ENCODE data around the gene SLC38A5.
A peak's percentile ranks its signal among the peaks of the same experiment; 100 is the strongest.
"Not testable (repeated sequence)": the region's sequence is repeated elsewhere in the genome, so short reads cannot be mapped to it uniquely, and the experiment has no call there.

Gene SLC38A5

GRCh38 chrX:48470110-48470832 is at the start of gene SLC38A5:
Gene SLC38A5 (minus strand): TSS chrX:48470260. CDS start chrX:48467924, 2,336 bp downstream.
- DNase-seq (ENCODE audit: low spot score in 2 of 2) (no peak), ATAC-seq (ENCODE audit: low read depth) (no peak)
- Mint-ChIP-seq H3K27me3 (no peaks in the 10 kb centered on the region), H3K4me3 (peak within 1 kb of the TSS; percentile 87), H3K9me3 (no peaks in the 10 kb centered on the region), H3K27ac (peak within 1 kb of the TSS; percentile 37), H3K4me1 (peaks cover 19% of the 10 kb centered on the region), H3K36me3 (peaks cover 7% of the 10 kb centered on the region)

GRCh38 chrX:48519481-48519880 is 49.4 kb upstream of the SLC38A5 start:
- not testable (repeated sequence) for H3K27ac Mint-ChIP-seq; H3K27me3 Mint-ChIP-seq; H3K4me3 Mint-ChIP-seq; ATAC-seq (ENCODE audit: low read depth); DNase-seq (ENCODE audit: low spot score in 2 of 2); H3K9me3 Mint-ChIP-seq; H3K36me3 Mint-ChIP-seq
- H3K4me1 Mint-ChIP-seq = peaks cover 11% of the 10 kb centered on the region

GRCh38 chrX:48516987-48517386 is 46.9 kb upstream of the SLC38A5 start:
- peaks cover 5% of the 10 kb centered on the region for H3K36me3 Mint-ChIP-seq
- H3K4me3 Mint-ChIP-seq = no peak overlapping the region

GRCh38 chrX:48516285-48516684 is 46.2 kb upstream of the SLC38A5 start:
- DNase-seq (ENCODE audit: low spot score in 2 of 2) (no peak), ATAC-seq (ENCODE audit: low read depth) (no peak)
- Mint-ChIP-seq H3K27me3 (no peaks in the 10 kb centered on the region), H3K27ac (no peak overlapping the region), H3K36me3 (peaks cover 5% of the 10 kb centered on the region), H3K4me1 (peaks cover 10% of the 10 kb centered on the region), H3K4me3 (no peak overlapping the region), H3K9me3 (no peaks in the 10 kb centered on the region)

More at GRCh38 chrX:48516987-48517386, 46.9 kb upstream of the SLC38A5 start:
- DNase-seq (ENCODE audit: low spot score in 2 of 2) = no peak
- ATAC-seq (ENCODE audit: low read depth) = no peak
- H3K27me3 Mint-ChIP-seq = no peaks in the 10 kb centered on the region
- H3K4me1 Mint-ChIP-seq = peaks cover 10% of the 10 kb centered on the region
- no peak overlapping the region for H3K27ac Mint-ChIP-seq
- no peaks in the 10 kb centered on the region for H3K9me3 Mint-ChIP-seq

GRCh38 chrX:48515842-48516241 is 45.8 kb upstream of the SLC38A5 start:
- H3K9me3 Mint-ChIP-seq = no peaks in the 10 kb centered on the region
- ATAC-seq (ENCODE audit: low read depth) (no peak), DNase-seq (ENCODE audit: low spot score in 2 of 2) (no peak)
- H3K4me3 Mint-ChIP-seq = no peak overlapping the region
- no peak overlapping the region for H3K27ac Mint-ChIP-seq
- peaks cover 6% of the 10 kb centered on the region for H3K4me1 Mint-ChIP-seq
- H3K27me3 Mint-ChIP-seq = no peaks in the 10 kb centered on the region
- H3K36me3 Mint-ChIP-seq = peaks cover 6% of the 10 kb centered on the region

- Mint-ChIP-seq H3K36me3 (peaks cover 8% of the 10 kb centered on the region), H3K4me3 (no peak overlapping the region), H3K9me3 (no peaks in the 10 kb centered on the region), H3K27me3 (no peaks in the 10 kb centered on the region), H3K4me1 (peaks cover 5% of the 10 kb centered on the region), H3K27ac (no peak overlapping the region)
- DNase-seq (ENCODE audit: low spot score in 2 of 2) = no peak
- ATAC-seq (ENCODE audit: low read depth) = no peak
Measured at GRCh38 chrX:48514868-48515460, 44.9 kb upstream of the SLC38A5 start.

GRCh38 chrX:48514126-48514806 is 44.2 kb upstream of the SLC38A5 start:
- Mint-ChIP-seq H3K4me1 (peaks cover 10% of the 10 kb centered on the region), H3K27me3 (no peaks in the 10 kb centered on the region), H3K9me3 (no peaks in the 10 kb centered on the region), H3K36me3 (peaks cover 8% of the 10 kb centered on the region), H3K27ac (no peak overlapping the region), H3K4me3 (no peak overlapping the region)
- no peak for ATAC-seq (ENCODE audit: low read depth)
- no peak for DNase-seq (ENCODE audit: low spot score in 2 of 2)

GRCh38 chrX:48513670-48514069 is 43.6 kb upstream of the SLC38A5 start:
- no peaks in the 10 kb centered on the region for H3K27me3 Mint-ChIP-seq
- no peak overlapping the region for H3K27ac Mint-ChIP-seq
- H3K4me1 Mint-ChIP-seq = peaks cover 11% of the 10 kb centered on the region
- no peak for ATAC-seq (ENCODE audit: low read depth)
- no peak overlapping the region for H3K4me3 Mint-ChIP-seq
- no peak for DNase-seq (ENCODE audit: low spot score in 2 of 2)
- H3K9me3 Mint-ChIP-seq = no peaks in the 10 kb centered on the region
- peaks cover 8% of the 10 kb centered on the region for H3K36me3 Mint-ChIP-seq

GRCh38 chrX:48512371-48512935 is 42.4 kb upstream of the SLC38A5 start:
- peaks cover 13% of the 10 kb centered on the region for H3K4me1 Mint-ChIP-seq
- no peak overlapping the region for H3K27ac Mint-ChIP-seq
- peaks cover 8% of the 10 kb centered on the region for H3K36me3 Mint-ChIP-seq
- no peak for ATAC-seq (ENCODE audit: low read depth)
- no peak for DNase-seq (ENCODE audit: low spot score in 2 of 2)
- no peaks in the 10 kb centered on the region for H3K27me3 Mint-ChIP-seq
- H3K4me3 Mint-ChIP-seq = no peak overlapping the region
- no peaks in the 10 kb centered on the region for H3K9me3 Mint-ChIP-seq

GRCh38 chrX:48511560-48511959 is 41.5 kb upstream of the SLC38A5 start:
- DNase-seq (ENCODE audit: low spot score in 2 of 2) (no peak), ATAC-seq (ENCODE audit: low read depth) (no peak)
- H3K27ac Mint-ChIP-seq = no peak overlapping the region
- no peaks in the 10 kb centered on the region for H3K27me3 Mint-ChIP-seq
- H3K36me3 Mint-ChIP-seq = peaks cover 8% of the 10 kb centered on the region
- H3K9me3 Mint-ChIP-seq = no peaks in the 10 kb centered on the region
- H3K4me3 Mint-ChIP-seq = no peak overlapping the region
- H3K4me1 Mint-ChIP-seq = peaks cover 13% of the 10 kb centered on the region

- H3K27ac Mint-ChIP-seq = peak overlapping the region; percentile 91
- ATAC-seq (ENCODE audit: low read depth) = no peak
- peak overlapping the region; percentile 95 for H3K4me3 Mint-ChIP-seq
- peaks cover 3% of the 10 kb centered on the region for H3K36me3 Mint-ChIP-seq
- DNase-seq (ENCODE audit: low spot score in 2 of 2) = no peak
- no peaks in the 10 kb centered on the region for H3K9me3 Mint-ChIP-seq
- no peaks in the 10 kb centered on the region for H3K27me3 Mint-ChIP-seq
- H3K4me1 Mint-ChIP-seq = peaks cover 13% of the 10 kb centered on the region
Measured at GRCh38 chrX:48509619-48510018, 39.6 kb upstream of the SLC38A5 start.

- peaks cover 3% of the 10 kb centered on the region for H3K36me3 Mint-ChIP-seq
- no peaks in the 10 kb centered on the region for H3K9me3 Mint-ChIP-seq
- ATAC-seq (ENCODE audit: low read depth) (no peak), DNase-seq (ENCODE audit: low spot score in 2 of 2) (no peak)
- no peaks in the 10 kb centered on the region for H3K27me3 Mint-ChIP-seq
- peak overlapping the region; percentile 95 for H3K4me3 Mint-ChIP-seq
- peaks cover 13% of the 10 kb centered on the region for H3K4me1 Mint-ChIP-seq
- H3K27ac Mint-ChIP-seq = peak overlapping the region; percentile 91
Measured at GRCh38 chrX:48509245-48509590, 39.2 kb upstream of the SLC38A5 start.

- DNase-seq (ENCODE audit: low spot score in 2 of 2) = peak; percentile 42 to 55
- Mint-ChIP-seq H3K27ac (peak within 1 kb of the TSS; percentile 91), H3K36me3 (peaks cover 3% of the 10 kb centered on the region), H3K4me1 (peaks cover 13% of the 10 kb centered on the region), H3K27me3 (no peaks in the 10 kb centered on the region), H3K4me3 (peak within 1 kb of the TSS; percentile 95), H3K9me3 (no peaks in the 10 kb centered on the region)
- ATAC-seq (ENCODE audit: low read depth) = peak; percentile 87
Measured at GRCh38 chrX:48508400-48509244, 38.6 kb upstream of the SLC38A5 start, which contains the start of gene PORCN. Gene PORCN (plus strand): TSS chrX:48508992. CDS start chrX:48509821, 829 bp downstream.

Data from memory B cell (primary cell).